Measurements from ENCODE around the gene MYO9A.
"Not testable (repeated sequence)": the region's sequence is repeated elsewhere in the genome, so short reads cannot be mapped to it uniquely, and the experiment has no call there.

Gene MYO9A

GRCh38 chr15:72058585-72058984 lies 59.4 kb downstream of the MYO9A start:
- TF ChIP-seq REST (IDR thresholded peaks at IDR 0.05; ENCODE audit: insufficient replicate concordance, low read depth): no peak
- no peak for DNase-seq (ENCODE audit: low read depth in 1 of 2, low spot score in 1 of 2)
- Histone ChIP-seq H3K27me3 (ENCODE audit: insufficient read depth, poor library complexity, severe bottlenecking) (no peaks in the 10 kb centered on the region), H3K4me3 (replicated peaks; ENCODE audit: insufficient read depth, low read length) (no peak overlapping the region), H3K27ac (replicated peaks) (no peak overlapping the region)

- TF ChIP-seq GABPA (IDR thresholded peaks at IDR 0.05; ENCODE audit: low read depth) (no peak), REST (IDR thresholded peaks at IDR 0.05; ENCODE audit: insufficient replicate concordance, low read depth) (no peak), SPI1 (IDR thresholded peaks at IDR 0.05; ENCODE audit: borderline replicate concordance, low read depth) (no peak), CTCF (IDR thresholded peaks at IDR 0.05; ENCODE audit: insufficient read depth, low read length) (no peak), POLR2AphosphoS5 (IDR thresholded peaks at IDR 0.05; ENCODE audit: low read depth) (no peak)
- DNase-seq (ENCODE audit: low read depth in 1 of 2, low spot score in 1 of 2): no peak
- Histone ChIP-seq H3K27me3 (ENCODE audit: insufficient read depth, poor library complexity, severe bottlenecking) (no peaks in the 10 kb centered on the region), H3K27ac (replicated peaks) (no peak overlapping the region), H3K4me3 (replicated peaks; ENCODE audit: insufficient read depth, low read length) (no peak overlapping the region)
Observed at GRCh38 chr15:72057548-72058091, 60.3 kb downstream of the MYO9A start.

GRCh38 chr15:72056217-72056616 lies 61.7 kb downstream of the MYO9A start:
- H3K27me3 ChIP-seq (ENCODE audit: insufficient read depth, poor library complexity, severe bottlenecking); H3K4me3 ChIP-seq (replicated peaks; ENCODE audit: insufficient read depth, low read length); H3K27ac ChIP-seq (replicated peaks); DNase-seq (ENCODE audit: low read depth in 1 of 2, low spot score in 1 of 2): not testable (repeated sequence)

- H3K4me3 ChIP-seq (replicated peaks; ENCODE audit: insufficient read depth, low read length); H3K27me3 ChIP-seq (ENCODE audit: insufficient read depth, poor library complexity, severe bottlenecking); DNase-seq (ENCODE audit: low read depth in 1 of 2, low spot score in 1 of 2); H3K27ac ChIP-seq (replicated peaks): not testable (repeated sequence)
Observed at GRCh38 chr15:72053297-72053696, 64.7 kb downstream of the MYO9A start.

GRCh38 chr15:72050700-72051099 lies 67.2 kb downstream of the MYO9A start:
- no peaks in the 10 kb centered on the region for H3K27me3 ChIP-seq (ENCODE audit: insufficient read depth, poor library complexity, severe bottlenecking)
- no peak overlapping the region for H3K4me3 ChIP-seq (replicated peaks; ENCODE audit: insufficient read depth, low read length)
- DNase-seq (ENCODE audit: low read depth in 1 of 2, low spot score in 1 of 2): no peak
- TF ChIP-seq SPI1 (IDR thresholded peaks at IDR 0.05; ENCODE audit: borderline replicate concordance, low read depth) (no peak), GABPA (IDR thresholded peaks at IDR 0.05; ENCODE audit: low read depth) (no peak)
- H3K27ac ChIP-seq (replicated peaks): no peak overlapping the region

GRCh38 chr15:72047020-72047419 lies 70.9 kb downstream of the MYO9A start:
- no peaks in the 10 kb centered on the region for H3K27me3 ChIP-seq (ENCODE audit: insufficient read depth, poor library complexity, severe bottlenecking)
- H3K27ac ChIP-seq (replicated peaks): no peak overlapping the region
- TF ChIP-seq GABPA (IDR thresholded peaks at IDR 0.05; ENCODE audit: low read depth) (no peak), REST (IDR thresholded peaks at IDR 0.05; ENCODE audit: insufficient replicate concordance, low read depth) (no peak), SPI1 (IDR thresholded peaks at IDR 0.05; ENCODE audit: borderline replicate concordance, low read depth) (no peak), CTCF (IDR thresholded peaks at IDR 0.05; ENCODE audit: insufficient read depth, low read length) (no peak), POLR2AphosphoS5 (IDR thresholded peaks at IDR 0.05; ENCODE audit: low read depth) (no peak)
- no peak overlapping the region for H3K4me3 ChIP-seq (replicated peaks; ENCODE audit: insufficient read depth, low read length)
- DNase-seq (ENCODE audit: low read depth in 1 of 2, low spot score in 1 of 2): no peak
